GM19193 (cell line): ENCODE results near the gene TSNAXIP1.

Experiments used
- POLR2A ChIP-seq: IDR thresholded peaks from 4 replicates; pipeline ENCODE4 v1.6.1; 2011; ENCODE audit not compliant: insufficient read depth, insufficient read length; ENCODE audit errors: extremely low read depth

Gene TSNAXIP1

DNA sequence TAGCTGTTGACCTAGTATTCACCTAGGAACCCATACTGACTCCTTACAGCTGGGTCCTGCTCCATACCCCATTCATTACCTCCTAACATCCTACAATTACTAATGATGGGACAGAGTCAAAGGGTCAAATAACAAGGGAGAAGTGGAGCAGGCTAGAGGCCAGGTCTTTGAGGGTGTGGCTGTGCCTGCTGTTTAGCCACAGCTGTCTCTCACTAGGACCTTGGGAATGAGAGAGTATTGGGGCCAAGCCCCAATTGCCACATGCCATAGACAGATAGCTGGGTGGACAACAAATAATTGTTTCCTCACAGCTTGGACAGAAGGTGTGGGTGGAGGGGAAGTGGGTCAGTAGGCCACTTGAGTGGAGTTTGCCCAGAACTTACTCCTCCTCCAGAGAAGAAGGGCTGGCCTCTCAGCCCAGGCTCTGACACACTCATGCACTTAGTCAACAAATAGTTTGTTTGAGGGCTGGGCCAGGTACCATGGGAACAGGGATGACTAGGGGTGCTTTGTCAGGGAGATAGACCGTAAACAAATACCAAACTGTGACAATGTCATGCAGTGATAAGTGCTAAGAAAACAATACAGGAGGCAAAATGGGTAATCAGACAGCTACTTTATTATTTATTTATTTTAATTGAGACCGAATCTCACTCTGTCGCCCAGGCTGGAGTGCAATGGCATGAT, 51.0 kb downstream of the TSNAXIP1 start:
- no peak for TF ChIP-seq POLR2A

DNA sequence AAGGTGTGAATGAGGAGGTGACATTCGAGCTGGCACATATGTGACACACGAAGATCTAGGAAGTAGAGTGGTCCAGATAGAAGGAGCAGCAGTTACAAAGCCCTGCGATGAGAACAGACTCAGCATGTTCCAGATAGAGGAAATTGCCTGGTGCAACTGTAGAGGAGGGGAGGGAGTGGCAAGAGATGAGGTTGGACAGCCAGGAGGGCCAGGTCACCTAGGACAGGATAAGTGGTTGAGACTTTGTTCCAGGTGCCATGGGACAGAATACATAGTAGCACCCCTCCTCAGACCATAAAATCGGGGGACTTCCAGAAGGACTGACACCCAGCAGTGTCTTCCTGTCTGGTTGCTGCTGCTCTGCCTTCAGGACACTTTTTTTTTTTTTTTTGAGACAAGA, 51.8 kb downstream of the TSNAXIP1 start:
- TF ChIP-seq POLR2A: no peak

DNA sequence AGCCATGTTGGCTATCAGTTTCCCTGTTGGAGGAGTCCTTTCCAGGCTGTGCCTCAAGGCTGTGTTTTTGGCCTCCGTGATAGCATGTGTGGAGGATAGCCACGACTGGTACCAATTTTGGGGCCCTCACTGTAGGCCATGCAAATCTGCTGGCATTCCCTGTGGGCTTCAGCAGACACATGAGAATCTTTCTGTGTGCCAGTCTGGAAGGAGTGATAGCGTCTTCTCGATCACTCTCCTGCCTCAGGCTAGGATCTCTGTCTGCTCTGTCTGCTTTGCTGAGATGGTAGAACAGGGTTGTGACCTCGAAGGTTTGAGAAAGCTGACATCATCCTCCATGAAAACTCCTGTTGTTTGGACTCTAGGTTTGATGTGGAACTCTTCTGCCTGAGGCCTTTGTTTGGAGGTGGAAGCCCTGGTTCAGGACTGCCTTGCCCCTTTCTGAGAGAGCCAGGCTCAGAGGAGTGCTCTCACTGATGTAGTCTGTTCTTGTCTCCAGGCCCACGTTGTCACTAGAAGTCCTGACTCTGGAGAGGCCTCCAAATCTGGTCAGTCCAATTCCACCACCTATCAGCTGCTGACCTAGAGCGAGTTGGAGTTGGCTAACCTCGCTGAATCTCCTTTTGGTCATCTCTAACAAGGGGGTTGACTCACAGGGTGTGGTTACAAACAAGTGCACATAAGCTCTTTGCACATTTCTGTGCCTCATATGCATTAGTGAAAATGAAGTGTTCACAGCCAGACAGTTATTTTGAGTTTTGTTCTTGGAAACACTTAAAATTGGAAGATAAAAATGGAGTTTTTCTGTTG, 54.1 kb downstream of the TSNAXIP1 start:
- TF ChIP-seq POLR2A: no peak

DNA sequence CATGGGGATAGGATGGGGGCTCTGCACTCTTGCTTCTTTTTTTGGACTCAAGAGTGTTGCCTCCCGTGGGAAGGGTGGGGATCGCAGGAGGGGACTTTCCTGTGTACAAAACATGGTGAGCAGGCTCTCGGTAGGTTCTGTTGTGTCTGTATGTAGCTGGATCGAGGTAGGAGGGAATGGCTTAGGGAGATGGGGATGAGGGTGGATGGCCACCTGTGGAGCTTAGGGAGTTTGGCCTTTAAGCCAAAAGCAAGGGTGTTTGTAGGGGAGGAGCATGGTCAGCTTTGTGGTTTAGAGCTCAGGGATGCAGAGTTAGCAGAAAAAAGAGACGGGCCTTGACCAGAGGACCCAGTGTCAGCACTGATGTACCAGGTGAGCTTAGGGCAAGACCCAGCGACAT, 55.2 kb downstream of the TSNAXIP1 start:
- no peak for TF ChIP-seq POLR2A

DNA sequence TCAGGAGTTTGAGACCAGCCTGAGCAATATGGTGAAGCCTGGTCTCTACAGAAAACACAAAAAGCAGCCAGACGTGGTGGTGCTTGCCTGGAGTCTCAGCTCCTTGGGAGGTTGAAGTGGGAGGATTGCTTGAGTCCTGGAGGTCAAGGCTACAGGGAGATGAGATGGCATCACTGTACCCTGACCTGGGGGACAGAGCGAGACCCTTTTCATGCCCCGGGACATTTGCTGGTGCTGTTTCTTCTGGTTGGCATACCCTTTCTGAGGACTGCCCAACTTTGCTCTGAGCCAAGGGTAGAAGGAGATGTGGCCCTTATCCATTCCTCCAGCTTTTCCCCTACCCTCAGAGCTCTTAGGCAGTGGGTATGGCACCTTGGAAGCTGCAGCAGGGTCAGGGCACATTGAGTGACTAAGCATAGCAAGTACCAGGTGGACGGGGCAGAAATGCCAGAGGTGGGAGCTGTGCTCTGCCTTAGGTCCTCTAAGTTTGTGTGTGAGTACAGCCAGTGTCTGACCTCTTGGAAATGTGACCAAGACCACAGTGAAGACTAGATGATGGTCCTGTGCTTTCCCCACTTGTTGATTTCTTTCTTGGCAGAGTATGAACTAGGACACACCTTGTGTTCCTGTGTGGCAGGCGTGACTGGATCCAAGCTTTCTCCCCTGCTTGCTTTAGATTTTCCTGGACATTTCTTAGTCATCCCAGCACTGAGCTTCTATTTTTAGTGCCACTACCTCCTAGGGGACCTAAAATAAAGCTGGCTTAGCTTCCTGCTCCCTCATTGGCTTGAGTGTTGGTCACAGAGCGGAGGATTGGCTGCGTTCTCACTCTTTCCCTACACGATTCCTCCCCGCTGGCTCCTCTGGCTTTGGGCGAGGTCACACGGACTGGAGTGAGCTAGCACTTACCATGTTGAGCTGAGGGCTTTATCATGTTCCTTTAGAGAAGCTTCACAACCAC, 56.2 kb downstream of the TSNAXIP1 start:
- TF ChIP-seq POLR2A: no peak

DNA sequence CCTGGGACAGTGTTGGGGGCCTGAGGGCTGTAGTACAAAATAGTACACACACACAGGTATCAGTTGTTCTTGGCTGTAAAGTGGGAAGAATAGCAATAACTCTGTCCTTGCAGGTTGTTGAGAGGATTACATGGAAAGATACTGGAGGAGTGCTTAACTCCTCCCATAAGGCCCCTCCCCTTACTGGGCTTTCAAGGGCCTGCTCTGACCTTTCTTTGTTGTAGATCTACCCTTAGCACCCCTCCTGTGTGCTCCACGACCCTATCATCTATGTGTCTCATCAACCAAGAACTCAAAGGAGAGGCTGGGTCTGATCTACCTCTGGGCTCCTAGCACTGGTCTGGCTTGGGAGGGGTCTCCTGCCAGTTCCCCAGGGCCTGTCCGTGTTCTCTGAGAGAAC, 57.9 kb downstream of the TSNAXIP1 start:
- TF ChIP-seq POLR2A: no peak

DNA sequence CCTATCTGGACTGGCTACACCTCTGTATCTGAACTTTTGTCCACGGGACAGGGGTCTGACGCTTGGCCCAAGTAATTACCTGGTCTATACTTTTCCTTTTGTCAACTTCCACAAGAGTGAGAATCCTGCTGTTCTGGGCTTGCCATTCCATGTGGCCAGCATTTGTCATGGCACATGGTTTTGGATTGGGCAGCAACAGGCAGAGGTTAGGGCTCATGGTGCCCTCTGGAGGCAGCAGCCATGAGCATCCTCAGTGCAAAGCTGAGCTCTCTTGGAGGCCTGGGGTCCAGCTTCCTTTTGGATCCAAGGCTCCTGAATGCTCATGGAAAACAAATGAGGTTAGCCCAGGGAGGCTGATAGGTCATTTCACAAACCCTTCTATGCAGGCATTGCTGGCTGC, 58.6 kb downstream of the TSNAXIP1 start:
- no peak for TF ChIP-seq POLR2A

DNA sequence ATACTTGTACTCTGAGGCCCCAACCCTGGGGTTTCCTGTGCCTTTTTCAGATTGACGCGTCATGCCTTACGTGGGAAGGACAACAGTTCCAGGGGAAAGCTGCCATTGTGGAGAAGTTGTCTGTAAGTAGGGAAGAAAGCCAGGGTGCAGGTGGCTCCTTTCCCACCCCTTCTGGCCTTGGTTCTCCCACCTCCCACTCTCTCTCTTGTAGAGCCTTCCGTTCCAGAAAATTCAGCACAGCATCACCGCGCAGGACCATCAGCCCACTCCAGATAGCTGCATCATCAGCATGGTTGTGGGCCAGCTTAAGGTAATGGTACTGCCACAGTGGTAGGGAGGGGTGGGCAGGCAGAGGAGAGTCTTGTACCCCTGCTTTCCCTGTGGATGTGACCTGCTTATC, 61.6 kb downstream of the TSNAXIP1 start:
- TF ChIP-seq POLR2A: no peak

DNA sequence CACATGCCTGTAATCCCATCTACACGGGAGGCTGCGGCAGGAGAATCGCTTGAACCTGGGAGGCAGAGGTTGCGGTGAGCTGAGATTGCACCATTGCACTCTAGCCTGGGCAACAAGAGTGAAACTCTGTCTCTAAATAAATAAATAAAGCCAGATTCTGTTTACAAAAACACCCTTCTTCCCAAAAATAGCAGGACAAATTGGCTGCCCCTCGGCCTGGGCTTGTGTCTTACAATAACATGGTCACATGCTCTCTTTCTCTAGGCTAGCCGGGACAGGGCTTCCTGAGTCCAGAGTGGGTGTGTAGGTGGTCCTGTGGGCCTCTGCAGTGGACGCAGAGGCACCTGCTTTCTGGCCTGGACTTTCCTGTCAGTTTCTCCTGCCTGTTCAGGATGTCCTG, 63.0 kb downstream of the TSNAXIP1 start:
- TF ChIP-seq POLR2A: no peak

DNA sequence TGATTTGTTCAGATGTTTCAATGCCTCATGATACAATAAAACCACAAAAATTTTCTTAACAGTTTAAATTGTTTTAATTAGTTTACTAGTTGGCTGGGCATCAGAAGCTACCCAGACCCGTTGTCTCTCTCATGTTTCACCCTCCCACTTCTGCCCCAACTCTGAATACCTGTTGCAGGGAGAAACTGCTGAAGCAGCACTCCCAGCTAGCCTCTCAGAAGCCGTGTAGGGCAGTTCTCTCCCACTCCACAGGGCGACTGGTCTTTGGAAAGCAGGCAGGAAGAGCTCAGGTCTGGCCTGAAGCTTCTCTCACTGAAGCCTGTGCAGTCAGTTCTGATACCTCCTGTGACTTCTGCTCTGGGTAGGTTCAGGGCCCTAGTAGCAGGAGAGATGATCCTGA, 64.6 kb downstream of the TSNAXIP1 start:
- TF ChIP-seq POLR2A: no peak

DNA sequence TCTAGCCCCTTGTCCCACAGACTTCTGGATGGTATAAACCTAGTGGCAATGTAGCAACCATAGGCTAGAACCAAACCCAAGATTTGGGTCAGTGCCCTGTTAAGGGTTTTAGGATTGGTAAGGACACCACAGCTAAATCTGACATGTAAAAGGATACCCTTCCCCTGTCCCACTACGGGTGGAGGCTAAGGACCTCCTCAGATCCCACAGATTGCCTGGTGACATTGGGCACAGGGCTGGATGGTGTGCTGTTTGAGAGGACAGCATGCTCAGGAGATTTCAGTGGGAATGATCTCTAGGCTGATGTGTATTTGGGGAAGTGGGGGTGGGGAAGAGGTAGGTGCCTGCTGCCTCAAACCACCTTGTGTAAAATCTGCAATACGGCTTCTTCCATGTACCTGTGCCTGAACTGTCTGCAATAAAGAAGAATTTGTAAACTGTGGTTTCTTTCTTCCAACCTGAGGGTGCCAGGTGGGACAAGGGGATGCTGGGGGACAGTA, 65.5 kb downstream of the TSNAXIP1 start:
- TF ChIP-seq POLR2A: no peak

DNA sequence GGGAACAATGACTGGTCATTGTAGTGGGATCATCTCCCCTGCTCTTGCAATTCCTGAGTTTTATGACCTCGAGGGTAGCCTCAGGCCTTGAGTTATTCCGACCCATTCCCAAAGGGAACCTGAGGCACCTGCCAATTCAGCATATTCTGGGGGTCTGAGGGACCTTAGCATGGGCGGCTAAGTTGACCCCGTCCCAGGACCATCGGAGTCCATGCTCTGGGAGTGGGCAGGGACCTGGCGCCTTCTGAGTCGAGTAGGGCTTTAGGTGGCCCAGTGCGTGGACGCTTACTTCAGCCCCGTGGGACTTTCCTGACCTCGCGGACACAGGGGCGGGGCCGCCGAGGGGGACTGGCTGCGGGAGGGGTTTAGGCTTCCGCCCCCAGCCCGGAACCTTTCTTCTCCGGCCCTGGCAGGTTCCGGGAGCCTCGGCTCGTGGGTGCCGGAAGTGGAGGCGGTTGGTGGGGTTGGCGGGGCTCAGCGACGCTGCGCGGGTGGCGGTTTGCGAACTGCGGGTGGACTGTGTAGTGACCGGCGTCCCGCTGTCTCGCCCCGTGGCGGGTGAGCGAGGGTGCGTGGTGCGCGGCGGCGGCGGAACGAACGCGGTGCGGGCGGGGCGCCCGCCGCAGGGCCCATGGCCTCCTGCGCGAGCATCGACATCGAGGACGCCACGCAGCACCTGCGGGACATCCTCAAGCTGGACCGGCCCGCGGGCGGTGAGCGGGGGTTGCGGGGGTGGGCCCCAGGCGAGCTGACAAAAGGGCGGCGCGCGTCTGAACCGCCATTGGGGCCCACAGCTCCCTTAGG, 66.1 kb downstream of the TSNAXIP1 start, which contains the start of gene EDC4:
TSS of gene EDC4 (plus strand) at position 422 of the 804 bp plus-strand sequence. CDS start at position 632, 210 bp downstream.
- TF ChIP-seq POLR2A: peak; percentile 80

DNA sequence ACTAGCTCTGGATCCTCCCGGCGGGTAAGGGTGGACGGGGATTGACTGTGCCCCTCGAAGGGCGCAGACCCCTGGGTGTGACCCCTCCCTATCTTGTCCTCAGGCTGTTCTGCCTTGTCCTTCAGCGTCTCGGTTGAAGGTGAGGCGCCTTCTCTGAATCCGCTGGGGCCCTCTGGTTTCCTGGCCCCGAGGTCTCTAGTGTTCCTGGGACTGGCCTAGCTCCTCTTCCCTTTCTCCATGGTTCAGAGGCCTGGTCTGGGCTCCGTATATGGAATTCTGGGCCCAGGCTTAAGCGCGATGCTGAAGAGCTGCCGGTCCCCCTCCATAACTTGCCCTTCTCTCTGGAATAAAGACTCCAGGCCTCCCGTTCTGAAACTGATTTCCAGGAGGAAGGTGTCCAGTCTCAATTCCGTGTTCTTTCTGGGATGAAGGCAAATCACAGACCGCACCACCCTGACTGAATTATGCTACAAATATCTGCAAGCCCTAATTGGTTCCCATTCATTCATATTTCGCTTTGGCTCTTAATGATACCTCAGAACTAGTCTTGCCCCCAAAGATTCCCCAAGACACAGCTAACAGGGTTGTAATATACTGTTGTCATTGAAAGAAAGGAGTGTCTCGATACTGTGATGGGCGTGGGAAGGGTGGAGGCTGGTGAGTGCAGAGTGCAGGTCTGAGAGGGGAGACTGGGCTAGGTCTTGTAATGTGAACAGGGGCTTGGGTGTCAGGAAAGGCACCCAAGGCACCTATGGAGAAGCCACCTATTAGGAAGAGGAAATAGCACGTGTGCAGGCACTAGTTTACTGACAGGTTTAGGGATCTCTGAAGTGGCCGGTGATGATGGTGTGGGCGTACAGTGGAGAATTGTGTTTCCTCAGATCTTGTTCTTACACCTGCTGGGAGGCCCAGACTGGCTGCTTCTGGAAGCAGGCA, 67.0 kb downstream of the TSNAXIP1 start:
- TF ChIP-seq POLR2A: no peak
